SK-N-SH (cell line): ENCODE results near the gene SLC2A1.
"Not testable (repeated sequence)": the region's sequence is repeated elsewhere in the genome, so short reads cannot be mapped to it uniquely, and the experiment has no call there.

Experiments used
- ELF1 ChIP-seq: IDR thresholded peaks from 2 replicates; pipeline ENCODE4 v1.4.0; 2012
- EP300 ChIP-seq, 2 experiments: IDR thresholded peaks; 2 replicates each; pipeline versions ENCODE4 v1.4.0 to v1.6.1; 2012; ENCODE audit warnings: borderline replicate concordance in 1 of 2, low read depth in 1 of 2, low read length in 1 of 2
- EZH2phosphoT487 ChIP-seq: fragments of 200-600 bp; sonication (generic); IDR thresholded peaks from 2 replicates; pipeline ENCODE4 v1.6.1; 2017; ENCODE audit warnings: low read depth, mixed run types, mild to moderate bottlenecking, antibody characterized with exemption, moderate library complexity, borderline replicate concordance
- GABPA ChIP-seq: IDR thresholded peaks from 2 replicates; pipeline ENCODE4 v1.4.0; 2012; ENCODE audit warnings: low read depth, mild to moderate bottlenecking
- MXI1 ChIP-seq: IDR thresholded peaks from 2 replicates; pipeline ENCODE4 v1.6.1; 2012; ENCODE audit warnings: mild to moderate bottlenecking, low read depth, low read length, improper control_type of control experiment
- POLR2AphosphoS5 ChIP-seq: IDR thresholded peaks from 2 replicates; pipeline ENCODE4 v1.6.1; 2012; ENCODE audit warnings: low read depth, low read length
- RAD21 ChIP-seq: IDR thresholded peaks from 2 replicates; pipeline ENCODE4 v1.6.1; 2012; ENCODE audit warnings: mild to moderate bottlenecking, low read length
- RCOR1 ChIP-seq: fragments of 150-350 bp; IDR thresholded peaks from 2 replicates; pipeline ENCODE4 v1.6.1; 2017; ENCODE audit warnings: antibody characterized with exemption, low read length
- TEAD4 ChIP-seq: IDR thresholded peaks from 2 replicates; pipeline ENCODE4 v1.4.0; 2012; ENCODE audit warnings: mild to moderate bottlenecking, borderline replicate concordance; ENCODE audit not compliant: insufficient read depth
- TF ChIP-seq, protein P1 (sequence below): fragments of 200-600 bp; sonication (generic); IDR thresholded peaks from 2 replicates; pipeline ENCODE4 v1.6.1; 2017; ENCODE audit warnings: antibody characterized with exemption, mild to moderate bottlenecking, moderate library complexity
- TF ChIP-seq, protein P2 (sequence below): IDR thresholded peaks from 2 replicates; pipeline ENCODE4 v1.6.1; 2012; ENCODE audit warnings: mild to moderate bottlenecking, low read depth, low read length, moderate library complexity

DNA sequence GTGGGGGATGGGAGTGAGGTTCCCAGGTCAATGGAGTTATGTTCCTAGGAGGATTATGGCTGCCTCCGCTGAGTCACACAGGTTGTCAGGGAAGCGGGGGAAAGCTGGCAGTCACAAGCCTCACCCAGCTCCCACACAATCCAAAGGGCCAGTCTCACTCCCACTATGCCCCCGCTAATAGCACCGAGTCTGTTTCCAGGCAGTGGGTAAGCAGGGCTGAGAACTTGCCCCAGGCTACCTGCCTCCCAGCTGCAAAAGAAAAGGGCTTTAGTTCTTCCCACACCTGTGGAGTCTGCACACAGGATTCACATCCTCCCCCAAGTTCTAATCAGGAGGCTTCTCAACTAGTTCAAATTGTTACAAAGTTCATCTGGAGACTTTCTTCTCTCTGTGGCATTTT lies 58.7 kb downstream of the SLC2A1 start:
- TF ChIP-seq, protein P1, sequence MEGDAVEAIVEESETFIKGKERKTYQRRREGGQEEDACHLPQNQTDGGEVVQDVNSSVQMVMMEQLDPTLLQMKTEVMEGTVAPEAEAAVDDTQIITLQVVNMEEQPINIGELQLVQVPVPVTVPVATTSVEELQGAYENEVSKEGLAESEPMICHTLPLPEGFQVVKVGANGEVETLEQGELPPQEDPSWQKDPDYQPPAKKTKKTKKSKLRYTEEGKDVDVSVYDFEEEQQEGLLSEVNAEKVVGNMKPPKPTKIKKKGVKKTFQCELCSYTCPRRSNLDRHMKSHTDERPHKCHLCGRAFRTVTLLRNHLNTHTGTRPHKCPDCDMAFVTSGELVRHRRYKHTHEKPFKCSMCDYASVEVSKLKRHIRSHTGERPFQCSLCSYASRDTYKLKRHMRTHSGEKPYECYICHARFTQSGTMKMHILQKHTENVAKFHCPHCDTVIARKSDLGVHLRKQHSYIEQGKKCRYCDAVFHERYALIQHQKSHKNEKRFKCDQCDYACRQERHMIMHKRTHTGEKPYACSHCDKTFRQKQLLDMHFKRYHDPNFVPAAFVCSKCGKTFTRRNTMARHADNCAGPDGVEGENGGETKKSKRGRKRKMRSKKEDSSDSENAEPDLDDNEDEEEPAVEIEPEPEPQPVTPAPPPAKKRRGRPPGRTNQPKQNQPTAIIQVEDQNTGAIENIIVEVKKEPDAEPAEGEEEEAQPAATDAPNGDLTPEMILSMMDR, result not testable (repeated sequence)
- not testable (repeated sequence) for TF ChIP-seq TEAD4; RAD21; ELF1; EP300 (IDR thresholded peaks at IDR 0.05; ENCODE audit: borderline replicate concordance in 1 of 2, low read depth in 1 of 2, low read length in 1 of 2); POLR2AphosphoS5; EZH2phosphoT487; MXI1; GABPA; RCOR1
- TF ChIP-seq, protein P2, sequence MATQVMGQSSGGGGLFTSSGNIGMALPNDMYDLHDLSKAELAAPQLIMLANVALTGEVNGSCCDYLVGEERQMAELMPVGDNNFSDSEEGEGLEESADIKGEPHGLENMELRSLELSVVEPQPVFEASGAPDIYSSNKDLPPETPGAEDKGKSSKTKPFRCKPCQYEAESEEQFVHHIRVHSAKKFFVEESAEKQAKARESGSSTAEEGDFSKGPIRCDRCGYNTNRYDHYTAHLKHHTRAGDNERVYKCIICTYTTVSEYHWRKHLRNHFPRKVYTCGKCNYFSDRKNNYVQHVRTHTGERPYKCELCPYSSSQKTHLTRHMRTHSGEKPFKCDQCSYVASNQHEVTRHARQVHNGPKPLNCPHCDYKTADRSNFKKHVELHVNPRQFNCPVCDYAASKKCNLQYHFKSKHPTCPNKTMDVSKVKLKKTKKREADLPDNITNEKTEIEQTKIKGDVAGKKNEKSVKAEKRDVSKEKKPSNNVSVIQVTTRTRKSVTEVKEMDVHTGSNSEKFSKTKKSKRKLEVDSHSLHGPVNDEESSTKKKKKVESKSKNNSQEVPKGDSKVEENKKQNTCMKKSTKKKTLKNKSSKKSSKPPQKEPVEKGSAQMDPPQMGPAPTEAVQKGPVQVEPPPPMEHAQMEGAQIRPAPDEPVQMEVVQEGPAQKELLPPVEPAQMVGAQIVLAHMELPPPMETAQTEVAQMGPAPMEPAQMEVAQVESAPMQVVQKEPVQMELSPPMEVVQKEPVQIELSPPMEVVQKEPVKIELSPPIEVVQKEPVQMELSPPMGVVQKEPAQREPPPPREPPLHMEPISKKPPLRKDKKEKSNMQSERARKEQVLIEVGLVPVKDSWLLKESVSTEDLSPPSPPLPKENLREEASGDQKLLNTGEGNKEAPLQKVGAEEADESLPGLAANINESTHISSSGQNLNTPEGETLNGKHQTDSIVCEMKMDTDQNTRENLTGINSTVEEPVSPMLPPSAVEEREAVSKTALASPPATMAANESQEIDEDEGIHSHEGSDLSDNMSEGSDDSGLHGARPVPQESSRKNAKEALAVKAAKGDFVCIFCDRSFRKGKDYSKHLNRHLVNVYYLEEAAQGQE, result not testable (repeated sequence)
